WTC11 (cell line): Measurements from ENCODE around the gene PNMA1. TPM values are rescaled to one million over a fixed set of nuclear protein-coding genes. Genes with fewer than 3 reads are reported as not detected.

Source experiments
- ATAC-seq: fragments of 200-7000 bp; cut with Tn5 transposase; 2 replicates; pipeline ENCODE4 v1.10.0; 2021; ENCODE audit warnings: mild to moderate bottlenecking, moderate library complexity
- CTCF ChIA-PET: fragments of 300-600 bp; sonication (Branson Sonifier 250); formaldehyde crosslinking; loops from one replicate; lab custom pipeline; 2021; ENCODE audit warnings: antibody characterized with exemption; lab: Charles Lee
- POLR2A ChIA-PET: fragments of 350-600 bp; sonication (Branson Sonifier 250); formaldehyde crosslinking; loops from one replicate; lab custom pipeline; 2021; ENCODE audit warnings: antibody characterized with exemption; lab: Charles Lee
- DNase-seq: peaks from one replicate; pipeline ENCODE4 v3.0.0; 2021; ENCODE audit warnings: low spot score
- H3K27ac Mint-ChIP-seq: 2 replicates; pipeline ENCODE4 v1.8.0; 2021; ENCODE audit warnings: mixed read lengths
- H3K27me3 Mint-ChIP-seq: 2 replicates; pipeline ENCODE4 v1.8.0; 2021; ENCODE audit warnings: low read depth, mild to moderate bottlenecking, moderate library complexity, mixed read lengths
- H3K36me3 Mint-ChIP-seq: 2 replicates; pipeline ENCODE4 v1.8.0; 2021; ENCODE audit warnings: mixed read lengths
- H3K4me1 Mint-ChIP-seq: 2 replicates; pipeline ENCODE4 v1.8.0; 2022; ENCODE audit warnings: mixed read lengths
- H3K4me3 Mint-ChIP-seq: 2 replicates; pipeline ENCODE4 v1.8.0; 2021; ENCODE audit warnings: mild to moderate bottlenecking, moderate library complexity, mixed read lengths
- H3K9me3 Mint-ChIP-seq: 2 replicates; pipeline ENCODE4 v1.8.0; 2021; ENCODE audit warnings: mixed read lengths
- CBFB ChIP-seq: sonication (generic); formaldehyde crosslinking; IDR thresholded peaks from 2 replicates; pipeline ENCODE4 v1.8.1; 2022; ENCODE audit warnings: mild to moderate bottlenecking, low read depth, missing genetic modification reagents
- E2F1 ChIP-seq: sonication (generic); formaldehyde crosslinking; IDR thresholded peaks from 2 replicates; pipeline ENCODE4 v1.8.0; 2022; ENCODE audit warnings: mild to moderate bottlenecking, missing genetic modification reagents
- ELF4 ChIP-seq: sonication (generic); formaldehyde crosslinking; IDR thresholded peaks from 2 replicates; pipeline ENCODE4 v1.8.1; 2022; ENCODE audit warnings: low read depth, mild to moderate bottlenecking, moderate library complexity, missing genetic modification reagents
- ETV6 ChIP-seq: sonication (generic); formaldehyde crosslinking; IDR thresholded peaks from 2 replicates; pipeline ENCODE4 v1.8.1; 2022; ENCODE audit warnings: mild to moderate bottlenecking, missing genetic modification reagents
- FOXP1 ChIP-seq: sonication (generic); formaldehyde crosslinking; IDR thresholded peaks from 2 replicates; pipeline ENCODE4 v1.8.0; 2022; ENCODE audit warnings: missing genetic modification reagents, mild to moderate bottlenecking, moderate library complexity, borderline replicate concordance
- JAZF1 ChIP-seq: fragments of 250-450 bp; sonication (Bioruptor Pico); IDR thresholded peaks from 2 replicates; pipeline ENCODE4 v1.9.0; 2021; ENCODE audit warnings: moderate library complexity, mild to moderate bottlenecking, inconsistent platforms
- JUN ChIP-seq: sonication (generic); formaldehyde crosslinking; IDR thresholded peaks from 2 replicates; pipeline ENCODE4 v1.8.0; 2023; ENCODE audit warnings: mild to moderate bottlenecking, missing genetic modification reagents
- NFE2L1 ChIP-seq: sonication (generic); formaldehyde crosslinking; IDR thresholded peaks from 2 replicates; pipeline ENCODE4 v1.8.1; 2023; ENCODE audit warnings: missing genetic modification reagents
- OVOL2 ChIP-seq: fragments of 250-450 bp; sonication (Bioruptor Pico); IDR thresholded peaks from 2 replicates; pipeline ENCODE4 v1.9.0; 2021; ENCODE audit warnings: mild to moderate bottlenecking, borderline replicate concordance
- PREB ChIP-seq: sonication (generic); formaldehyde crosslinking; IDR thresholded peaks from 2 replicates; pipeline ENCODE4 v1.8.1; 2022; ENCODE audit warnings: mild to moderate bottlenecking, missing genetic modification reagents, moderate library complexity, borderline replicate concordance
- RELA ChIP-seq: sonication (generic); formaldehyde crosslinking; IDR thresholded peaks from 2 replicates; pipeline ENCODE4 v1.8.1; 2022; ENCODE audit warnings: missing genetic modification reagents, mild to moderate bottlenecking, borderline replicate concordance
- RORB ChIP-seq: fragments of 250-450 bp; sonication (Bioruptor Pico); IDR thresholded peaks from 2 replicates; pipeline ENCODE4 v1.9.0; 2021; ENCODE audit warnings: mild to moderate bottlenecking
- SMAD4 ChIP-seq: sonication (generic); formaldehyde crosslinking; IDR thresholded peaks from 2 replicates; pipeline ENCODE4 v1.8.0; 2022; ENCODE audit warnings: mild to moderate bottlenecking, missing genetic modification reagents
- ZBTB43 ChIP-seq: sonication (generic); formaldehyde crosslinking; IDR thresholded peaks from 2 replicates; pipeline ENCODE4 v1.8.1; 2023; ENCODE audit warnings: mild to moderate bottlenecking, missing genetic modification reagents
- ZNF232 ChIP-seq: sonication (generic); formaldehyde crosslinking; IDR thresholded peaks from 2 replicates; pipeline ENCODE4 v1.8.0; 2022; ENCODE audit warnings: mild to moderate bottlenecking, missing genetic modification reagents
- ZSCAN18 ChIP-seq: fragments of 250-450 bp; sonication (Bioruptor Pico); IDR thresholded peaks from 2 replicates; pipeline ENCODE4 v2.1.2; 2022; ENCODE audit warnings: mild to moderate bottlenecking, moderate library complexity
- total RNA-seq: library from RNA; stranded (reverse); gene quantifications from 3 replicates; pipeline ENCODE4 v1.2.3, GENCODE V29; 2021
- TF ChIP-seq, protein P1 (sequence below): sonication (generic); formaldehyde crosslinking; IDR thresholded peaks from 2 replicates; pipeline ENCODE4 v1.8.0; 2023; ENCODE audit warnings: mild to moderate bottlenecking, missing genetic modification reagents
- TF ChIP-seq, protein P2 (sequence below): fragments of 200-600 bp; IDR thresholded peaks from 2 replicates; pipeline ENCODE4 v1.8.0; 2022; ENCODE audit warnings: antibody characterized with exemption
- TF ChIP-seq, protein P3 (sequence below): fragments of 250-450 bp; sonication (Bioruptor Pico); IDR thresholded peaks from 2 replicates; pipeline ENCODE4 v1.9.0; 2021; ENCODE audit warnings: mild to moderate bottlenecking

The PNMA1 gene
- total RNA-seq, 1 experiment from 2014 or later: 46.0 TPM

GRCh38 chr14:73710737-73711136, 3.4 kb downstream of the PNMA1 start:
- DNase-seq: no peak
- peaks cover 4% of the 10 kb centered on the region for H3K27me3 Mint-ChIP-seq

More at GRCh38 chr14:73710737-73711136, 3.4 kb downstream of the PNMA1 start:
- Mint-ChIP-seq H3K4me3 (no peak overlapping the region), H3K9me3 (no peaks in the 10 kb centered on the region), H3K4me1 (peaks cover 20% of the 10 kb centered on the region), H3K36me3 (no peaks in the 10 kb centered on the region), H3K27ac (no peak overlapping the region)
- ChIA-PET CTCF (interaction anchor here (0.5 to 1.8 kb wide), 6 partner anchors 8 to 76 kb away, joined by 3 to 10 read pairs (median 3); no protein-coding TSS in a partner anchor), POLR2A (no interaction called here)
- ATAC-seq: no peak
- no peak for TF ChIP-seq RORB
- no peak for TF ChIP-seq ETV6 (CRISPR knock-in tag)
- TF ChIP-seq ZSCAN18 (CRISPR knock-in tag): no peak
- TF ChIP-seq, protein P1, sequence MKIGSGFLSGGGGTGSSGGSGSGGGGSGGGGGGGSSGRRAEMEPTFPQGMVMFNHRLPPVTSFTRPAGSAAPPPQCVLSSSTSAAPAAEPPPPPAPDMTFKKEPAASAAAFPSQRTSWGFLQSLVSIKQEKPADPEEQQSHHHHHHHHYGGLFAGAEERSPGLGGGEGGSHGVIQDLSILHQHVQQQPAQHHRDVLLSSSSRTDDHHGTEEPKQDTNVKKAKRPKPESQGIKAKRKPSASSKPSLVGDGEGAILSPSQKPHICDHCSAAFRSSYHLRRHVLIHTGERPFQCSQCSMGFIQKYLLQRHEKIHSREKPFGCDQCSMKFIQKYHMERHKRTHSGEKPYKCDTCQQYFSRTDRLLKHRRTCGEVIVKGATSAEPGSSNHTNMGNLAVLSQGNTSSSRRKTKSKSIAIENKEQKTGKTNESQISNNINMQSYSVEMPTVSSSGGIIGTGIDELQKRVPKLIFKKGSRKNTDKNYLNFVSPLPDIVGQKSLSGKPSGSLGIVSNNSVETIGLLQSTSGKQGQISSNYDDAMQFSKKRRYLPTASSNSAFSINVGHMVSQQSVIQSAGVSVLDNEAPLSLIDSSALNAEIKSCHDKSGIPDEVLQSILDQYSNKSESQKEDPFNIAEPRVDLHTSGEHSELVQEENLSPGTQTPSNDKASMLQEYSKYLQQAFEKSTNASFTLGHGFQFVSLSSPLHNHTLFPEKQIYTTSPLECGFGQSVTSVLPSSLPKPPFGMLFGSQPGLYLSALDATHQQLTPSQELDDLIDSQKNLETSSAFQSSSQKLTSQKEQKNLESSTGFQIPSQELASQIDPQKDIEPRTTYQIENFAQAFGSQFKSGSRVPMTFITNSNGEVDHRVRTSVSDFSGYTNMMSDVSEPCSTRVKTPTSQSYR (CRISPR knock-in tag): no peak
- TF ChIP-seq PREB (CRISPR knock-in tag): no peak
- no peak for TF ChIP-seq FOXP1 (CRISPR knock-in tag)
- no peak for TF ChIP-seq JAZF1
- TF ChIP-seq OVOL2: no peak
- TF ChIP-seq ZNF232 (CRISPR knock-in tag): no peak
- TF ChIP-seq, protein P2, sequence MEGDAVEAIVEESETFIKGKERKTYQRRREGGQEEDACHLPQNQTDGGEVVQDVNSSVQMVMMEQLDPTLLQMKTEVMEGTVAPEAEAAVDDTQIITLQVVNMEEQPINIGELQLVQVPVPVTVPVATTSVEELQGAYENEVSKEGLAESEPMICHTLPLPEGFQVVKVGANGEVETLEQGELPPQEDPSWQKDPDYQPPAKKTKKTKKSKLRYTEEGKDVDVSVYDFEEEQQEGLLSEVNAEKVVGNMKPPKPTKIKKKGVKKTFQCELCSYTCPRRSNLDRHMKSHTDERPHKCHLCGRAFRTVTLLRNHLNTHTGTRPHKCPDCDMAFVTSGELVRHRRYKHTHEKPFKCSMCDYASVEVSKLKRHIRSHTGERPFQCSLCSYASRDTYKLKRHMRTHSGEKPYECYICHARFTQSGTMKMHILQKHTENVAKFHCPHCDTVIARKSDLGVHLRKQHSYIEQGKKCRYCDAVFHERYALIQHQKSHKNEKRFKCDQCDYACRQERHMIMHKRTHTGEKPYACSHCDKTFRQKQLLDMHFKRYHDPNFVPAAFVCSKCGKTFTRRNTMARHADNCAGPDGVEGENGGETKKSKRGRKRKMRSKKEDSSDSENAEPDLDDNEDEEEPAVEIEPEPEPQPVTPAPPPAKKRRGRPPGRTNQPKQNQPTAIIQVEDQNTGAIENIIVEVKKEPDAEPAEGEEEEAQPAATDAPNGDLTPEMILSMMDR: no peak
- TF ChIP-seq ELF4: no peak
- no peak for TF ChIP-seq SMAD4
- no peak for TF ChIP-seq CBFB (CRISPR knock-in tag)
- TF ChIP-seq, protein P3, sequence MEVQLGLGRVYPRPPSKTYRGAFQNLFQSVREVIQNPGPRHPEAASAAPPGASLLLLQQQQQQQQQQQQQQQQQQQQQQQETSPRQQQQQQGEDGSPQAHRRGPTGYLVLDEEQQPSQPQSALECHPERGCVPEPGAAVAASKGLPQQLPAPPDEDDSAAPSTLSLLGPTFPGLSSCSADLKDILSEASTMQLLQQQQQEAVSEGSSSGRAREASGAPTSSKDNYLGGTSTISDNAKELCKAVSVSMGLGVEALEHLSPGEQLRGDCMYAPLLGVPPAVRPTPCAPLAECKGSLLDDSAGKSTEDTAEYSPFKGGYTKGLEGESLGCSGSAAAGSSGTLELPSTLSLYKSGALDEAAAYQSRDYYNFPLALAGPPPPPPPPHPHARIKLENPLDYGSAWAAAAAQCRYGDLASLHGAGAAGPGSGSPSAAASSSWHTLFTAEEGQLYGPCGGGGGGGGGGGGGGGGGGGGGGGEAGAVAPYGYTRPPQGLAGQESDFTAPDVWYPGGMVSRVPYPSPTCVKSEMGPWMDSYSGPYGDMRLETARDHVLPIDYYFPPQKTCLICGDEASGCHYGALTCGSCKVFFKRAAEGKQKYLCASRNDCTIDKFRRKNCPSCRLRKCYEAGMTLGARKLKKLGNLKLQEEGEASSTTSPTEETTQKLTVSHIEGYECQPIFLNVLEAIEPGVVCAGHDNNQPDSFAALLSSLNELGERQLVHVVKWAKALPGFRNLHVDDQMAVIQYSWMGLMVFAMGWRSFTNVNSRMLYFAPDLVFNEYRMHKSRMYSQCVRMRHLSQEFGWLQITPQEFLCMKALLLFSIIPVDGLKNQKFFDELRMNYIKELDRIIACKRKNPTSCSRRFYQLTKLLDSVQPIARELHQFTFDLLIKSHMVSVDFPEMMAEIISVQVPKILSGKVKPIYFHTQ: no peak
- no peak for TF ChIP-seq E2F1 (CRISPR knock-in tag)
- TF ChIP-seq ZBTB43 (CRISPR knock-in tag): no peak
- TF ChIP-seq JUN: no peak
- TF ChIP-seq NFE2L1 (CRISPR knock-in tag): no peak
- TF ChIP-seq RELA (CRISPR knock-in tag): no peak
